GM10266 (cell line): ENCODE measurements around the gene C17orf107.
"Not testable (repeated sequence)": the region's sequence is repeated elsewhere in the genome, so short reads cannot be mapped to it uniquely, and the experiment has no call there.

Experiments used
- DNase-seq: peaks from one replicate; pipeline ENCODE4 v3.0.0; 2012; ENCODE audit errors: extremely low spot score
- TF ChIP-seq, protein P1 (sequence below): IDR thresholded peaks from 2 replicates; pipeline ENCODE4 v1.5.1; 2012; ENCODE audit warnings: mild to moderate bottlenecking, low read depth; ENCODE audit not compliant: control insufficient read depth, insufficient read depth; ENCODE audit errors: missing control alignments

C17orf107 gene

DNA sequence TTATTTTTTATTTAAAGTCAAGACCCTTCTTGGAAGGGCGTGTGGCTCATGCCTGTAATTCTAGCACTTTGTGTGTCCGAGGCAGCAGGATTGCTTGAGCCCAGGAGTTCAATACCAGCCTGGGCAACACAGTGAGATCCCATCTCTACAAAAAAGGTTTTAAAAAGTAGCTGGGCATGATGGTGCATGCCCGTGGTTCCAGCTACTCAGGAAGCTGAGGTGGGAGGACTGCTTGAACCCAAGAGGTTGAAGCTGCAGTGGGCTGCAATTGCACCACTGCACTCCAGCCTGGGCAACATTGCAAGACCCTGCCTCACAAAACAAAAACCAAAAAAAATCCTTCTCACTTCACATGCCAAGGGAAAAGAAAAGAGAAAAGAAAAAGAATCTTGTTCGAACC, 36.6 kb upstream of the C17orf107 start:
- no peak for DNase-seq
- TF ChIP-seq, protein P1, sequence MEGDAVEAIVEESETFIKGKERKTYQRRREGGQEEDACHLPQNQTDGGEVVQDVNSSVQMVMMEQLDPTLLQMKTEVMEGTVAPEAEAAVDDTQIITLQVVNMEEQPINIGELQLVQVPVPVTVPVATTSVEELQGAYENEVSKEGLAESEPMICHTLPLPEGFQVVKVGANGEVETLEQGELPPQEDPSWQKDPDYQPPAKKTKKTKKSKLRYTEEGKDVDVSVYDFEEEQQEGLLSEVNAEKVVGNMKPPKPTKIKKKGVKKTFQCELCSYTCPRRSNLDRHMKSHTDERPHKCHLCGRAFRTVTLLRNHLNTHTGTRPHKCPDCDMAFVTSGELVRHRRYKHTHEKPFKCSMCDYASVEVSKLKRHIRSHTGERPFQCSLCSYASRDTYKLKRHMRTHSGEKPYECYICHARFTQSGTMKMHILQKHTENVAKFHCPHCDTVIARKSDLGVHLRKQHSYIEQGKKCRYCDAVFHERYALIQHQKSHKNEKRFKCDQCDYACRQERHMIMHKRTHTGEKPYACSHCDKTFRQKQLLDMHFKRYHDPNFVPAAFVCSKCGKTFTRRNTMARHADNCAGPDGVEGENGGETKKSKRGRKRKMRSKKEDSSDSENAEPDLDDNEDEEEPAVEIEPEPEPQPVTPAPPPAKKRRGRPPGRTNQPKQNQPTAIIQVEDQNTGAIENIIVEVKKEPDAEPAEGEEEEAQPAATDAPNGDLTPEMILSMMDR: no peak

DNA sequence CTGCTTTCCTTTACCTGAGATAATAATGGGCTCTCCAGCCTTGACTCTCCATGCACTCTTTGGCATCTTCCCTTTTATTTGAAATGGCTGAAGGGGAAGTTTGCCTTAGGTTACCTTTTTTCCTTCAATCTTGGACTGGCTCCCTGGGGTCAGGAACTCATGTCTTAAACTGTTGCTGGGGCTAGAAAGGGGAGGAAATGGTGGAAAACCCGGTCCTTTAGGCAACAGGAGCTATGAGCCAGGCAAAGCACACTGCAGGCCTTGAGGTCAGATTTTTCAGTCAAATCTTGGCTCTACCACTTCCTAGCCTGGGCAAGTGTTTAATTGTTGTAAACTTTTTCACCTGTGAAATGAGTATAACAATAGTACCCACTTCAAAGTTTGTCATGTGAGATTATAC, 36.0 kb upstream of the C17orf107 start:
- TF ChIP-seq, protein P1: no peak

DNA sequence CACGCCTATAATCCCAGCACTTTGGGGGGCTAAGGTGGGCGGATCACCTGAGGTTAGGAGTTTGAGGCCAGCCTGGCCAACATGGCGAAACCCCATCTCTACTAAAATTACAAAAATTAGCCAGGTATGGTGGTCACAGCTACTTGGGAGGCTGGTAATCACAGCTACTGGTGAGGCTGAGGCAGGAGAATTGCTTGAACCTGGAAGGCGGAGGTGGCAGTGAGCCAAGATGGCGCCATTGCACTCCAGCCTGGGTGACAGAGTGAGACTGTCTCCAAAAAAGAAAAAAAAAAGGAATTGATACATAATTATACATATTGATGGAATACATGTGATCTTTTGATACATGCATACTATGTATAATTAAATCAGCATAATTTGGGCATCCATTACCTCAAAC, 31.8 kb upstream of the C17orf107 start:
- DNase-seq: not testable (repeated sequence)

More for the DNA sequence above, 36.0 kb upstream of the C17orf107 start:
- no peak for DNase-seq

DNA sequence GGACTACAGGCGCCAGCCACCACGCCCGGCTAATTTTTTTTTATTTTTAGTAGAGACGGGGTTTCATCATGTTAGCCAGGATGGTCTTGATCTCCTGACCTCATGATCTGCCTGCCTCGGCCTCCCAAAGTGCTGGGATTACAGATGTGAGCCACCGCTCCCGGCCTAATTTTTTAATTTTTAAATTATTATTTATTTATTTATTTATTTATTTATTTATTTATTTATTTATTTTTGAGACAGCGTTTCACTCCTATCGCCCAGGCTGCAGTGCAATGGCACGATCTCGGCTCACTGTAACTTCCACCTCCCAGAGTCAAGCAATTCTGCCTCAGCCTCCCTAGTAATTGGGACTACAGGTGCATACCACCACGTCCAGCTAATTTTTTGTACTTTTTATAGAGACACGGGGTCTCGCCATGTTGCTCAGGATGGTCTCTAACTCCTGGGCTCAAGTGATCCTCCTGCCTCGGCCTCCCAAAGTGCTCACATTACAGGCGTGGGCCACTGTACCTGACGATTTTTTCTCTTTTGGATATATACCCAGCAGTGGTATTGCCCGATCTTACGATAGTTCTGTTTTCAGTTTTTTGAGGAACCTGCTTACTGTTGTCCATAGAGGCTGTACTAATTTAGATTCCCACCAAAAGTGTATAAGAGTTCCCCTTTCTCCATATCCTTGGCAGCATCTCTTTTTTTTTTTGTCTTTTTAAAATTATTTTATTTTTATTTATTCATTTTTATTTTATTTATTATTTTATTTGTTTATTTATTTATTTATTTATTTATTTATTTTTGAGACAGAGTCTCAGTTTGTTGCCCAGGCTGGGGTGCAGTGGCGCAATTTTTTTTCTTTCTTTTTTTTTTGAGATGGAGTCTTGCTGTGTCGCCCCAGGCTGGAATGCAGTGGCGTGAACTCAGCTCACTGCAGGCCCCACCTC, 30.0 kb upstream of the C17orf107 start:
- not testable (repeated sequence) for DNase-seq

DNA sequence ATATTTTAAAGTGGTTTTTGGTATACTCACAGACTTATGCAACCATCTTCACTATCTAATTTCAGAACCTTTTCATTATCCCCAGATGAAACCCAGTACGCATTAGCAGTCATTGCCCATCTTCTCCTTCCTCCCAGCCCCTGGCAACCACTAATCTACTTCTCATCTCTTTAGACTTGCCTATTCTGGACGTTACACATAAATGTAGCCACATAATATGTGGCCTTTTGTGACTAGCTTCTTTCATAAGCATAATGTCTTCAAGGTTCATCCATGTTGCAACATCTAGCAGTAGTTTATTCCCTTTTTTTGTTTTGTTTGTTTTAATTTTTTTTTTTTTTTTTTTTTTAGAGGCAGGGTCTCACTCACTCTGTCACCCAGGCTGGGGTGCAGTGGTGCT, 28.5 kb upstream of the C17orf107 start:
- TF ChIP-seq, protein P1: no peak
- DNase-seq: no peak

DNA sequence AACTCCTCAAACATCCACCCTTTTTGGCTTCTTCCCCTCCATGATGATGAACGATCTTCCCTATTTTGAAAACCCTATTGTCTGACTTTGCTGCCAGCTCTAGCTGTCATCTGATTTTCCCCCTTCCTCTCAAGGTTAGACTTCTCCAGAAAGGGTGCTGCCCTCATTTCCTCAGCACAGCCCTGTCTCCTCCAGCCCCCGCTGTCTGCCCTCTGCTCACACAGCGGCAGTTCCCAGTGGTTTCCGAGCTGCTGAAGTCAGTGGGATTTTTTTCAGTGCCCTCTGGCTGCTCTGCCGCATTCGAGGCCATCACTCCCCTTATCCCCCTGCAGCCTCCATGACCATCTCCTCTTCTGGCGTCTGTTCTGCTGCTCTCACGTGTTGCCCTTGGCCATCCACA, 26.6 kb upstream of the C17orf107 start:
- TF ChIP-seq, protein P1: no peak
- DNase-seq: no peak

DNA sequence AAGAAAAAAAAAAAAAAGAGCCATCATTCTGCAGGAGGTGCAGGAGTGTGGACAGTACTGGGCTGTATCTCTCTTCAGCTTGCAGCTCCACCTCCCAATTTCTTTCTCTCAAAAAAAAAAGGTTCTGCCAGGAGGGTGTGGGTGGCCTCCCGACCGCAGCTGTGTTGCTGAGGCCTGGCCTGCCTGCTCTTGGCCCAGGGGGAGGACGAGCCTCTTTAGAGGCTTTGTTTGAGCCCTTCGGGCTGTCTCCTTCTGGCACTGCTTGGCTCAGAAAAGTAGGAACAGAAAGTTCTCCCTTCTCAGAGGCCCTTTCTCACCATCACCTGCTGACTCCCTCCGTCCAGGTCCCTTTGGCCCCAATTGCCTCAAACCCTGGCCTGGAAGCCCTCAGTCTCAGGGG, 22.2 kb upstream of the C17orf107 start:
- TF ChIP-seq, protein P1: no peak
- DNase-seq: no peak

DNA sequence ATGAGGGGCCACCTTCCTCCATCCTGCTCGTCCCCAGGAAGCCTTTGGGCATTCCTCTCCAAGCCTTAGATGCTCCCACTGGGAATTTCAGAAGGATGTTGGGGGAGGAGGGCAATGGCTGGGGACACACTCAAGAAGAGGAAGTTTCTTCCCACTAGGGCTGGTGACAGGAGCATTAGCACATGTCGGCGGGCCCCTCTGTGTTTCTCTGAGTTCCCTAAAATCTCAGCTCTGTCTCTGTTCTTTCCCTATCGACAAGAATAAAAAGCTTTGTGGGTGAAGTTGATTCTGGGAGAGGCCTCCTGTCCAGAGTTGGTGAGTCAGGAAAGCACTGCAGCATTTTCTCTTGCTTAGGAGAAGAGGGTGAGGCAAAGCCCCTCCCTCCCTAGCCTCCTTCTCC, 19.7 kb upstream of the C17orf107 start:
- no peak for DNase-seq
- TF ChIP-seq, protein P1: no peak
